ENCODE data around the gene SPP1. TPM values are rescaled to one million over a fixed set of nuclear protein-coding genes. Genes with fewer than 3 reads are reported as not detected.

The SPP1 gene
- total RNA-seq, 1 donor from 2014 or later, result 375 TPM

GRCh38 chr4:87982036-87982435 is 6.5 kb downstream of the SPP1 start:
- Mint-ChIP-seq H3K4me1 (ENCODE audit: unreplicated experiment) (no peaks in the 10 kb centered on the region), H3K36me3 (no peaks in the 10 kb centered on the region), H3K27me3 (peaks cover 4% of the 10 kb centered on the region), H3K27ac (no peak overlapping the region), H3K4me3 (no peak overlapping the region), H3K9me3 (no peaks in the 10 kb centered on the region)
- DNase-seq (ENCODE audit: extremely low spot score, unreplicated experiment), result no peak
- TF ChIP-seq CTCF (conservative IDR thresholded peaks at IDR 0.05), result no peak

- H3K9me3 Mint-ChIP-seq, result no peaks in the 10 kb centered on the region
- H3K4me3 Mint-ChIP-seq, result no peak overlapping the region
- H3K4me1 Mint-ChIP-seq (ENCODE audit: unreplicated experiment), result no peaks in the 10 kb centered on the region
- peaks cover 3% of the 10 kb centered on the region for H3K27me3 Mint-ChIP-seq
- no peak for DNase-seq (ENCODE audit: extremely low spot score, unreplicated experiment)
- TF ChIP-seq CTCF (conservative IDR thresholded peaks at IDR 0.05), result no peak
- no peak overlapping the region for H3K27ac Mint-ChIP-seq
- H3K36me3 Mint-ChIP-seq, result no peaks in the 10 kb centered on the region
Measured at GRCh38 chr4:87982446-87983010, 7.0 kb downstream of the SPP1 start.

GRCh38 chr4:87983996-87984395 is 8.5 kb downstream of the SPP1 start:
- H3K27me3 Mint-ChIP-seq, result no peaks in the 10 kb centered on the region

GRCh38 chr4:87985097-87985886 is 9.8 kb downstream of the SPP1 start:
- no peak overlapping the region for H3K4me3 Mint-ChIP-seq
- H3K36me3 Mint-ChIP-seq, result no peaks in the 10 kb centered on the region
- DNase-seq (ENCODE audit: extremely low spot score, unreplicated experiment), result no peak
- no peaks in the 10 kb centered on the region for H3K4me1 Mint-ChIP-seq (ENCODE audit: unreplicated experiment)
- H3K27ac Mint-ChIP-seq, result no peak overlapping the region
- peak; percentile 55 for TF ChIP-seq CTCF (conservative IDR thresholded peaks at IDR 0.05)
- no peaks in the 10 kb centered on the region for H3K27me3 Mint-ChIP-seq
- H3K9me3 Mint-ChIP-seq, result no peaks in the 10 kb centered on the region

More at GRCh38 chr4:87983996-87984395, 8.5 kb downstream of the SPP1 start:
- DNase-seq (ENCODE audit: extremely low spot score, unreplicated experiment), result no peak
- Mint-ChIP-seq H3K9me3 (no peaks in the 10 kb centered on the region), H3K27ac (no peak overlapping the region), H3K4me3 (no peak overlapping the region), H3K36me3 (no peaks in the 10 kb centered on the region), H3K4me1 (ENCODE audit: unreplicated experiment) (no peaks in the 10 kb centered on the region)
- TF ChIP-seq CTCF (conservative IDR thresholded peaks at IDR 0.05), result no peak

- Mint-ChIP-seq H3K27me3 (no peaks in the 10 kb centered on the region), H3K4me1 (ENCODE audit: unreplicated experiment) (no peaks in the 10 kb centered on the region), H3K27ac (no peak overlapping the region)
Measured at GRCh38 chr4:87985887-87986200, 10.3 kb downstream of the SPP1 start.

More at GRCh38 chr4:87985887-87986200, 10.3 kb downstream of the SPP1 start:
- H3K9me3 Mint-ChIP-seq, result no peaks in the 10 kb centered on the region
- H3K36me3 Mint-ChIP-seq, result no peaks in the 10 kb centered on the region
- peak; percentile 5 for TF ChIP-seq CTCF (conservative IDR thresholded peaks at IDR 0.05)
- no peak for DNase-seq (ENCODE audit: extremely low spot score, unreplicated experiment)
- no peak overlapping the region for H3K4me3 Mint-ChIP-seq

All from type B pancreatic cell (in vitro differentiated cells).